HG02759 (cell line): Measurements from ENCODE around the gene CALD1.

Source experiments
- ATAC-seq: cut with Tn5 transposase; IDR thresholded peaks from one replicate; pipeline ENCODE4 v1.9.1; 2021; ENCODE audit warnings: mild to moderate bottlenecking, moderate library complexity; ENCODE audit not compliant: unreplicated experiment

Gene CALD1

GRCh38 chr7:134920026-134920753 is 140.8 kb downstream of the CALD1 start:
- ATAC-seq: peak; percentile 53

GRCh38 chr7:134922720-134923704 is 143.6 kb downstream of the CALD1 start:
- ATAC-seq: no peak

GRCh38 chr7:134925766-134926165 is 146.3 kb downstream of the CALD1 start:
- no peak for ATAC-seq

GRCh38 chr7:134926396-134926795 is 147.0 kb downstream of the CALD1 start:
- ATAC-seq: no peak

GRCh38 chr7:134927076-134927475 is 147.6 kb downstream of the CALD1 start:
- no peak for ATAC-seq

- no peak for ATAC-seq
Measured at GRCh38 chr7:134927723-134928122, 148.3 kb downstream of the CALD1 start.

- ATAC-seq: no peak
Measured at GRCh38 chr7:134928554-134928953, 149.1 kb downstream of the CALD1 start.

- no peak for ATAC-seq
Measured at GRCh38 chr7:134931487-134931886, 152.1 kb downstream of the CALD1 start.

GRCh38 chr7:134932707-134933370 is 153.4 kb downstream of the CALD1 start:
- peak; percentile 76 for ATAC-seq

- no peak for ATAC-seq
Measured at GRCh38 chr7:134933460-134934068, 154.1 kb downstream of the CALD1 start.

- no peak for ATAC-seq
Measured at GRCh38 chr7:134935701-134936100, 156.3 kb downstream of the CALD1 start.

GRCh38 chr7:134936893-134937510 is 157.6 kb downstream of the CALD1 start:
- no peak for ATAC-seq

- ATAC-seq: no peak
Measured at GRCh38 chr7:134938141-134938540, 158.7 kb downstream of the CALD1 start.

GRCh38 chr7:134939136-134939535 is 159.7 kb downstream of the CALD1 start:
- no peak for ATAC-seq

GRCh38 chr7:134940729-134941128 is 161.3 kb downstream of the CALD1 start:
- no peak for ATAC-seq

GRCh38 chr7:134941185-134941900 is 161.9 kb downstream of the CALD1 start:
- ATAC-seq: no peak

GRCh38 chr7:134941952-134942351 is 162.5 kb downstream of the CALD1 start:
- no peak for ATAC-seq

- no peak for ATAC-seq
Measured at GRCh38 chr7:134942690-134943466, 163.4 kb downstream of the CALD1 start.

- ATAC-seq: peak; percentile 73
Measured at GRCh38 chr7:134943785-134944400, 164.5 kb downstream of the CALD1 start.
